Liver (tissue), 9 donors: ENCODE results near the gene ADGRV1. TPM values are rescaled to one million over a fixed set of nuclear protein-coding genes. Genes with fewer than 3 reads are reported as not detected.
A peak's percentile ranks its signal among the peaks of the same experiment; 100 is the strongest.

Experiments
- DNase-seq: peaks from one replicate; pipeline ENCODE4 v3.0.0-alpha.2; 2017; ENCODE audit warnings: low spot score
- H3K27ac ChIP-seq, 2 donors: one replicate each; pipeline ENCODE4 v1.7.0; 2013; ENCODE audit warnings: inconsistent platforms in 2 of 2, low read length in 2 of 2, control low read depth in 1 of 2, low read depth in 1 of 2, mild to moderate bottlenecking in 1 of 2
- H3K27me3 ChIP-seq, 4 donors: one replicate each; pipeline versions ENCODE4 v1.6.1 to v1.7.0; 2013; ENCODE audit warnings: low read length in 3 of 4, inconsistent platforms in 1 of 4, mild to moderate bottlenecking in 1 of 4, moderate library complexity in 1 of 4; ENCODE audit not compliant: control insufficient read depth in 4 of 4, insufficient read depth in 4 of 4
- H3K36me3 ChIP-seq, 4 donors: one replicate each; pipeline versions ENCODE4 v1.6.1 to v1.7.0; 2013; ENCODE audit warnings: low read length in 3 of 4, mild to moderate bottlenecking in 3 of 4, low read depth in 1 of 4, moderate library complexity in 1 of 4; ENCODE audit not compliant: control insufficient read depth in 4 of 4, insufficient read depth in 3 of 4
- H3K4me1 ChIP-seq, 4 donors: one replicate each; pipeline versions ENCODE4 v1.6.1 to v1.7.0; 2013; ENCODE audit warnings: low read length in 3 of 4, mild to moderate bottlenecking in 3 of 4, moderate library complexity in 1 of 4; ENCODE audit not compliant: control insufficient read depth in 4 of 4, insufficient read depth in 4 of 4
- H3K4me3 ChIP-seq, 3 donors: one replicate each; pipeline versions ENCODE4 v1.6.1 to v1.7.0; 2013; ENCODE audit warnings: low read length in 3 of 3, control low read depth in 1 of 3, low read depth in 1 of 3, mild to moderate bottlenecking in 1 of 3
- H3K9ac ChIP-seq, 2 donors: one replicate each; pipeline ENCODE4 v1.7.0; 2013; ENCODE audit warnings: low read length in 2 of 2, mild to moderate bottlenecking in 2 of 2, moderate library complexity in 2 of 2, control low read depth in 1 of 2, low read depth in 1 of 2
- H3K9me3 ChIP-seq, 4 donors: one replicate each; pipeline versions ENCODE4 v1.6.1 to v1.7.0; 2013; ENCODE audit warnings: low read length in 3 of 4; ENCODE audit not compliant: control insufficient read depth in 4 of 4
- EGR1 ChIP-seq, 2 donors: IDR thresholded peaks; 2 replicates each; pipeline ENCODE4 v1.6.1; 2016 to 2018; ENCODE audit warnings: antibody characterized with exemption in 2 of 2, low read depth in 2 of 2
- FOXA1 ChIP-seq: IDR thresholded peaks from 2 replicates; pipeline ENCODE4 v1.6.1; 2016; ENCODE audit warnings: antibody characterized with exemption
- FOXA2 ChIP-seq: IDR thresholded peaks from 2 replicates; pipeline ENCODE4 v1.6.1; 2016; ENCODE audit warnings: antibody characterized with exemption
- GABPA ChIP-seq, 2 donors: IDR thresholded peaks in 1 of 2; conservative IDR thresholded peaks in 1 of 2; 2 replicates each; pipeline ENCODE4 v1.6.1; 2016; ENCODE audit warnings: antibody characterized with exemption in 2 of 2, mild to moderate bottlenecking in 1 of 2, moderate library complexity in 1 of 2
- HNF4A ChIP-seq, 2 donors: conservative IDR thresholded peaks; 2 replicates each; pipeline ENCODE4 v1.6.1; 2016; ENCODE audit warnings: antibody characterized with exemption in 2 of 2, mild to moderate bottlenecking in 2 of 2
- HNF4G ChIP-seq: IDR thresholded peaks from 2 replicates; pipeline ENCODE4 v1.6.1; 2016; ENCODE audit warnings: antibody characterized with exemption
- JUND ChIP-seq, 2 donors: IDR thresholded peaks; 2 replicates each; pipeline ENCODE4 v1.6.1; 2016; ENCODE audit warnings: antibody characterized with exemption in 2 of 2
- MAX ChIP-seq: IDR thresholded peaks from 2 replicates; pipeline ENCODE4 v1.6.1; 2016; ENCODE audit warnings: antibody characterized with exemption
- NR2F2 ChIP-seq: IDR thresholded peaks from 2 replicates; pipeline ENCODE4 v1.6.1; 2016; ENCODE audit warnings: antibody characterized with exemption
- RAD21 ChIP-seq, 2 donors: IDR thresholded peaks; 2 replicates each; pipeline ENCODE4 v1.6.1; 2016; ENCODE audit warnings: antibody characterized with exemption in 2 of 2, mild to moderate bottlenecking in 2 of 2
- REST ChIP-seq: IDR thresholded peaks from 2 replicates; pipeline ENCODE4 v1.6.1; 2016; ENCODE audit warnings: antibody characterized with exemption, mild to moderate bottlenecking
- RXRA ChIP-seq, 2 donors: IDR thresholded peaks; 2 replicates each; pipeline ENCODE4 v1.6.1; 2017 to 2018; ENCODE audit warnings: antibody characterized with exemption in 2 of 2, mild to moderate bottlenecking in 1 of 2
- SP1 ChIP-seq: IDR thresholded peaks from 2 replicates; pipeline ENCODE4 v1.6.1; 2018; ENCODE audit warnings: antibody characterized with exemption, mild to moderate bottlenecking
- TAF1 ChIP-seq: conservative IDR thresholded peaks from 2 replicates; pipeline ENCODE4 v1.6.1; 2016; ENCODE audit warnings: antibody characterized with exemption, mild to moderate bottlenecking
- YY1 ChIP-seq: IDR thresholded peaks from 2 replicates; pipeline ENCODE4 v1.6.1; 2016; ENCODE audit warnings: antibody characterized with exemption, mild to moderate bottlenecking
- ZBTB33 ChIP-seq: IDR thresholded peaks from 2 replicates; pipeline ENCODE4 v1.6.1; 2016; ENCODE audit warnings: antibody characterized with exemption
- WGBS: extraction: QIAGEN DNeasy Blood & Tissue Kit; methylation state at CpG from one replicate; pipeline ENCODE4 v1.1.7; 2013; 5-methylcytosine and 5-hydroxymethylcytosine counted together
- polyA plus RNA-seq, 2 donors: library from polyadenylated mRNA; stranded (reverse) in 1 of 2; unstranded in 1 of 2; fragments of 200-250 nt in 1 of 2; fragments of >200 nt in 1 of 2; fragmentation: Nextera tagmentation in 1 of 2; extraction: Ambion mirVana in 1 of 2; gene quantifications; one replicate each; pipeline versions ENCODE4 v1.2.1 to v1.2.3, GENCODE V29; 2013 to 2015
- total RNA-seq, 2 donors: library from RNA; depleted of rRNA; stranded (reverse); fragments of >200 nt; gene quantifications; one replicate each; pipeline ENCODE4 v1.2.3, GENCODE V29; 2014
- TF ChIP-seq, protein P1 (sequence below): fragments of 150-350 bp; IDR thresholded peaks from 2 replicates; pipeline ENCODE4 v1.5.1; 2017; ENCODE audit warnings: improper control_type of control experiment, low read depth, low read length; ENCODE audit not compliant: missing input control
- donor health status: healthy.
- donor health status: healthy.
- donor health status: healthy.
- donor health status: healthy.
- donor health status: healthy.

ADGRV1 gene
- total and polyA plus RNA-seq, 4 donors, result 5.1 to 15.5 (median 9.6) TPM

DNA sequence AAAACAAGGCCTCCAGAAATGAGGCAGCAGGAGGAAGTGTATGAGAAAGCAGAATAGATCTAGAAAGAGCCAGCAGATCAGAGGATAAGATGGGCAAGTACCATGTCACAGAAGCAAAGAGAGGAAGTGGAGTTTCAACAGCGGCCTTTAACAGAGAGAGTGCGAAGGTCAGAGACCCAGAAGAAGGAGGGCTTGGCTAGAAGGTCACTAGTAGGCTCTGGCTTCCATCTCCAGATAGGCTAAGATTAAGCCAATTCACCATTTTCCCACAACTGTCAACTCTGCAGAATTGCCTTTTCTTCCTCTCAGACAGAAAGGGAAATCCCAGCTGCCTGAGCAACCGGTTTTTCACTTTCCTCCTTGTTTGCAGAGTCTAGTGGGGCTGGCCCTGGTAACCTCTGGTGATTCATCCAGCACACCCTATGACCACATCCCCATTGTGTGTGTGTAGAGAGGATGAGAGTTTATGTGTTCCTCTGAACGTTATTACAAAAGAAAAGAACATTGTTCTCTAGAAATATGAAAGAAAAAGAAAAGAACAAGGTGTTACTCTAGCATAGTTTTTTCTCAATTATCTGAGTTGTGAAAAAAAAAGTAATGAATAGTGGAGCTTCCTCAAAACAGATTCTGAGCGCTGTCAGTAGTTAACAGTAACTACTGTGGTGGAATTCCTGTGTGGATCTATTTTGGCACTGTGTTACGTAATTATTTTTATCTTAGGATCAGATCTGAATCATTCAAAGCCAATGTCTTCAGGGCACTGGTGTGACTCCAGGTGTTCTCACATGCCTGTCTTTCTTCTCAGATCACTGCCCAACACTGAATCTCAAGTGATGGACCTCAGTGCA is 604.2 kb downstream of the ADGRV1 start:
- no peaks in the 10 kb centered on the region for H3K36me3 ChIP-seq
- no peaks in the 10 kb centered on the region for H3K9me3 ChIP-seq
- H3K27ac ChIP-seq, result peak overlapping the region; percentile 38 to 51
- H3K4me3 ChIP-seq, result no peak overlapping the region
- no peak for DNase-seq
- no peaks in the 10 kb centered on the region for H3K27me3 ChIP-seq
- H3K9ac ChIP-seq, result no peak overlapping the region
- WGBS, result 56% methylated on average over 6 of the region's 6 CpGs
- H3K4me1 ChIP-seq, result no peaks in the 10 kb centered on the region
- TF ChIP-seq TAF1 (no peak), JUND (IDR thresholded peaks at IDR 0.05) (peak; percentile 70 to 77), NR2F2 (peak; percentile 50), REST (no peak), RAD21 (IDR thresholded peaks at IDR 0.05) (peak in 1 of 2 donors; percentile 31), HNF4A (conservative IDR thresholded peaks at IDR 0.05) (no peak), SP1 (peak; percentile 42), FOXA1 (no peak)

GRCh38 chr5:91164424-91164823 is 605.8 kb downstream of the ADGRV1 start:
- Histone ChIP-seq H3K27ac (no peak overlapping the region), H3K27me3 (no peaks in the 10 kb centered on the region), H3K4me3 (no peak overlapping the region), H3K4me1 (no peaks in the 10 kb centered on the region), H3K9me3 (no peaks in the 10 kb centered on the region), H3K36me3 (no peaks in the 10 kb centered on the region), H3K9ac (no peak overlapping the region)
- DNase-seq, result no peak
- WGBS, result 87% methylated on average over 3 of the region's 3 CpGs
- TF ChIP-seq MAX (no peak), FOXA1 (no peak), EGR1 (IDR thresholded peaks at IDR 0.05; ENCODE audit: low read depth in 2 of 2) (no peak), RAD21 (IDR thresholded peaks at IDR 0.05) (no peak), JUND (IDR thresholded peaks at IDR 0.05) (no peak), TAF1 (no peak), ZBTB33 (no peak), YY1 (no peak), REST (no peak), NR2F2 (no peak), RXRA (IDR thresholded peaks at IDR 0.05) (no peak), GABPA (IDR thresholded peaks at IDR 0.05 in 1 of 2, conservative IDR thresholded peaks at IDR 0.05 in 1 of 2) (no peak), HNF4A (conservative IDR thresholded peaks at IDR 0.05) (no peak), FOXA2 (no peak), HNF4G (no peak)
- TF ChIP-seq, protein P1, sequence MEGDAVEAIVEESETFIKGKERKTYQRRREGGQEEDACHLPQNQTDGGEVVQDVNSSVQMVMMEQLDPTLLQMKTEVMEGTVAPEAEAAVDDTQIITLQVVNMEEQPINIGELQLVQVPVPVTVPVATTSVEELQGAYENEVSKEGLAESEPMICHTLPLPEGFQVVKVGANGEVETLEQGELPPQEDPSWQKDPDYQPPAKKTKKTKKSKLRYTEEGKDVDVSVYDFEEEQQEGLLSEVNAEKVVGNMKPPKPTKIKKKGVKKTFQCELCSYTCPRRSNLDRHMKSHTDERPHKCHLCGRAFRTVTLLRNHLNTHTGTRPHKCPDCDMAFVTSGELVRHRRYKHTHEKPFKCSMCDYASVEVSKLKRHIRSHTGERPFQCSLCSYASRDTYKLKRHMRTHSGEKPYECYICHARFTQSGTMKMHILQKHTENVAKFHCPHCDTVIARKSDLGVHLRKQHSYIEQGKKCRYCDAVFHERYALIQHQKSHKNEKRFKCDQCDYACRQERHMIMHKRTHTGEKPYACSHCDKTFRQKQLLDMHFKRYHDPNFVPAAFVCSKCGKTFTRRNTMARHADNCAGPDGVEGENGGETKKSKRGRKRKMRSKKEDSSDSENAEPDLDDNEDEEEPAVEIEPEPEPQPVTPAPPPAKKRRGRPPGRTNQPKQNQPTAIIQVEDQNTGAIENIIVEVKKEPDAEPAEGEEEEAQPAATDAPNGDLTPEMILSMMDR, result no peak
